KBM-7 (cell line): ENCODE data around the gene OR2B6.

Experiments
- DNase-seq: peaks from one replicate; pipeline ENCODE4 v3.0.0-alpha.2; 2015
- in situ Hi-C: fragments of 300-500 bp; cut with MboI; formaldehyde crosslinking; loops from 2 replicates; pipeline ENCODE4 v1.14.3; 2020; ENCODE audit warnings: low sequenced_read_pairs, low pct_unique_long_range_greater_than_20kb, mixed read lengths

OR2B6 gene

GRCh38 chr6:27986928-27987725 lies 30.1 kb downstream of the OR2B6 start:
- in situ Hi-C loops: no loop called here
- DNase-seq: no peak

DNA sequence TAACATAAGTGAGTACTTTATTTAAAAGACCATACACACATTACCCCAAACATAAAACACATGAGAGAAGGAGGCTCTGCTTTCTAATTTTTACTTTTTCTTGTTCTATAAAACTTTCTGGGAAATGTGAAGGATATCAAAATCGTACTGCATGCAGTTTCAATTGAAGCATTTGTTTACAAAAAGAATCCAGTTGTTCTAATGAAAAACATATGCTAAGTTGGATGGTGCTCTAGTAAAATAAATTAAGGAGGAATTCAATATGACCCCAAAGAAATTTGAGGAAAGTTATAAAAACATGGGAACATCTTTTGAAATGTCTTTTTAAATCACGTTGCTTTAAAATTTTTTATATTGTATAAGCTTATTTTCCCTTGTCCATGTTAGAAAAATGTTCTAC lies 37.6 kb downstream of the OR2B6 start:
- in situ Hi-C loops: no loop called here
- no peak for DNase-seq

- in situ Hi-C loops: no loop called here
- no peak for DNase-seq
Observed at GRCh38 chr6:28000351-28001045, 43.5 kb downstream of the OR2B6 start.

GRCh38 chr6:28001351-28001750 lies 44.3 kb downstream of the OR2B6 start:
- DNase-seq: no peak
- in situ Hi-C loops: no loop called here

DNA sequence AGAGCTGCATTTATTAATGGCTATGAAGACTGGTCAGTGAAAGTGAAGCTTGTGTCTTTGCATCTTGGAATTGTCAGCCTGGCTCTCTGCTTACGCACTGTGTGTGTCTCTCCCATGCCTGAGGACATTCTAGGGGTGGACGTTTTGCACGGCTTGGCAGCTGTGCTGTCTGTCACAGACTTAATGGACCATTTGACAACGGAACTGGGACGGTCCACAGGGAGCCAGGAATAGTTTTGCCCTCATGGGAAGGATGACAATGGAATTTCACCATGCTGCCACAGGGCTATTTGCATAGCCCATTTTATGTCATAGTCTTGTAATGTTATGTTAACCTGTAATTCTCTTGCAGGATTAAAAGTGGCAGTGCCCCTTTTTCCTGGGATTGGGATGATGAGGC lies 44.7 kb downstream of the OR2B6 start:
- in situ Hi-C loops: no loop called here
- DNase-seq: no peak

GRCh38 chr6:28002161-28002560 lies 45.1 kb downstream of the OR2B6 start:
- in situ Hi-C loops: no loop called here
- no peak for DNase-seq

GRCh38 chr6:28003059-28003458 lies 46.0 kb downstream of the OR2B6 start:
- no peak for DNase-seq
- in situ Hi-C loops: no loop called here

DNA sequence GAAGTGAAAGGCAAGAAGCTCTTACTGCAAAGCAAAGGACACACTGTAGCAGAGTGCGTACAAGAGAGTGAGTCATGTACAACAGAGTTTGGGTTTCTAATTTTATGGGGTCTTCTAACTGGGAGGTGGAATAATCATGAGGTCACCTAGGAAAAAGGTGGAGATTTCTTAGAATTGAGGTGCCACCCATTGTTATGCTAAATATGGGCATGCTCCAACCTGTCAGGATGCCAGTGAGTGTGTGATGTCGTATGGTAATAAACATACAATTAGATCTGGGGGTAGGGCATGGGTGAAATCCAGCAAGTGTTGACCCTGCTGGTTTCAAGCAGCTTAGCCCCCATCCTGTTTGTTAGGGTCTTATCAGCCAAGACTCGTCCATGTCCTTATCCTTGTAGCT lies 46.6 kb downstream of the OR2B6 start:
- no peak for DNase-seq
- in situ Hi-C loops: no loop called here

GRCh38 chr6:28004350-28005151 lies 47.5 kb downstream of the OR2B6 start:
- in situ Hi-C loops: no loop called here
- DNase-seq: no peak

DNA sequence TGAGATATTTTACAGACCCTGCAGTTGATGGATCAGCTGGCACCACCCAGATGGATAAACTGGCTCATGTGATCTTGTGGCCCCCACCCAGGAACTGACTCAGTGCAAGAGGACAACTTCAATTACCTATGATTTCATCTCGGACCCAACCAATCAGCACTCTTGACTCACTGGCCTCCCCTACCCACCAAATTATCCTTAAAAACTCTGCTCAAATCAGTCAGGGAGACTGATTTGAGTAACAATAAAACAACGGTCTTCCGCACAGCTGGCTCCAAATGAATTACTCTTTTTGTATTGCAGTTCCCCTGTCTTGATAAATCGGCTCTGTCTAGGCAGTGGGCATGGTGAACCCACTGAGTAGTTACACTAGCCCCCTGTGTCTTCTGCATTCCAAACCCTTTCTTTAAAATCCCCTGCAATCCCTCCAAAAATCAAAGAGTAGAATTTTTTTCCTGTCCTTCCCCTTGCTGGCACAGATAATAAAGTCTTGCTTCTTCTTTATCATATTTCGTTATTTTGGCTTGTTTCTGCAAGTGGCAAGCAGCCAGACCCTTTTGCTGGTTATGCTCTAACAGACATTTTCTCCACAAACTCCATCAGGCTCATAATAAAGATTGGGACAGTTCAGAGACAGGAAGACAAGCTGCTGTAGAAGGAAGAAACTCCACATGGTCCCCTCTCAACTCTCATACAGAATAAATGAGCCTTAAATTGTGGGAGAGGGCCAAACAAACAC lies 48.3 kb downstream of the OR2B6 start:
- in situ Hi-C loops: no loop called here
- no peak for DNase-seq

DNA sequence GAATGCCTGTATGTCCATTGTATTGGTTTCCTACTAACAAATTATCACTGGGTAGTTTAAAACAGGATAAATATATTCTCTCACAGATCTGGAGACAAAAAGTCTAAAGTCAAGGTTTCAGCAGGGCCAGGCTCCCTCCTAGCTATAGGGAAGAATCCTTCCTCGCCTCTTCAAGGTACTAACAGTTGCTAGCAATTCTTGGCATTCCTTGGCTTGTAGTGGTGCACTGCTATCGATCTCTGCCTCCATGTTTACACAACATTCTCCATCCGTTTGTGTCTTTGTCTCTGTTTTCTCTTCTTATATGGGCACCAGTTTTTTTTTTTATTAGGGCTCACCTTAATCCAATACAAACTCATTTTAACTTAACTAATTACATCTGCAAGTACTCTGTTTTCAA lies 48.9 kb downstream of the OR2B6 start:
- in situ Hi-C loops: no loop called here
- DNase-seq: no peak
